GM10248 (cell line): ENCODE results near the gene POLR3F.
"Not testable (repeated sequence)": the region's sequence is repeated elsewhere in the genome, so short reads cannot be mapped to it uniquely, and the experiment has no call there.

Experiments used
- CTCF ChIA-PET: fragments of 300-600 bp; sonication (Branson Sonifier 250); formaldehyde crosslinking; extraction: SDS; loops from one replicate; lab custom pipeline; 2021; ENCODE audit warnings: antibody characterized with exemption; lab: Yijun Ruan, JAX
- POLR2A ChIA-PET: fragments of 350-650 bp; sonication (Branson Sonifier 250); formaldehyde crosslinking; extraction: SDS; loops from one replicate; lab custom pipeline; 2020; ENCODE audit warnings: antibody characterized with exemption; lab: Yijun Ruan, JAX
- DNase-seq: peaks from one replicate; pipeline ENCODE4 v3.0.0; 2012; ENCODE audit errors: extremely low spot score
- TF ChIP-seq, protein P1 (sequence below): IDR thresholded peaks from 2 replicates; pipeline ENCODE4 v1.5.1; 2012; ENCODE audit warnings: mild to moderate bottlenecking, low read depth; ENCODE audit errors: extremely low read depth, missing control alignments, control extremely low read depth

POLR3F gene

DNA sequence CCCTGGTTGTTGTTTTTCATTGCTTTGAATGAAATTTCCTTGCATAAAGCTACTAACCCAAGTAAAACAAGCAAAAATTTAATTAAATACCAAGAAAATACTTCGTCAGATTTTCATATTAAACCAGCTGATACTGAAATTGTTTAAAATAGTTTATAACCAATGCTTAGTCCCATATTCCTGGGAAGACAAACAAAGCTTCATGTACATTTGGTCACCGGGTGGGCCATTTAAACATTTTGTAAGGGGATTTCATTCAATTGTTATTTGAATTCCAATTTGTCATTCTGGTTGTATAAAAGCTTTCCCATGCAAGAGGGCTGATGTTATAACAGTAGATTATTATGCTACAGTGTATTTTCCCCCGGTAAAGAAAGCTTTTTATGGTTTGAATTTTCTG is 30.4 kb downstream of the POLR3F start:
- POLR2A ChIA-PET = interaction anchor here (2.4 kb wide), 1 partner anchor 10 kb away, joined by 18 read pairs; the partner anchor contains the start of gene SEC23B
- no peak for DNase-seq
- TF ChIP-seq, protein P1, sequence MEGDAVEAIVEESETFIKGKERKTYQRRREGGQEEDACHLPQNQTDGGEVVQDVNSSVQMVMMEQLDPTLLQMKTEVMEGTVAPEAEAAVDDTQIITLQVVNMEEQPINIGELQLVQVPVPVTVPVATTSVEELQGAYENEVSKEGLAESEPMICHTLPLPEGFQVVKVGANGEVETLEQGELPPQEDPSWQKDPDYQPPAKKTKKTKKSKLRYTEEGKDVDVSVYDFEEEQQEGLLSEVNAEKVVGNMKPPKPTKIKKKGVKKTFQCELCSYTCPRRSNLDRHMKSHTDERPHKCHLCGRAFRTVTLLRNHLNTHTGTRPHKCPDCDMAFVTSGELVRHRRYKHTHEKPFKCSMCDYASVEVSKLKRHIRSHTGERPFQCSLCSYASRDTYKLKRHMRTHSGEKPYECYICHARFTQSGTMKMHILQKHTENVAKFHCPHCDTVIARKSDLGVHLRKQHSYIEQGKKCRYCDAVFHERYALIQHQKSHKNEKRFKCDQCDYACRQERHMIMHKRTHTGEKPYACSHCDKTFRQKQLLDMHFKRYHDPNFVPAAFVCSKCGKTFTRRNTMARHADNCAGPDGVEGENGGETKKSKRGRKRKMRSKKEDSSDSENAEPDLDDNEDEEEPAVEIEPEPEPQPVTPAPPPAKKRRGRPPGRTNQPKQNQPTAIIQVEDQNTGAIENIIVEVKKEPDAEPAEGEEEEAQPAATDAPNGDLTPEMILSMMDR = no peak
- CTCF ChIA-PET = interaction anchor here (1.1 to 3.3 kb wide), 3 partner anchors 10 to 44 kb away, joined by 3 to 35 read pairs (median 9); partner anchors contain the start of gene SEC23B

GRCh38 chr20:18501672-18502071 is 34.5 kb downstream of the POLR3F start:
- POLR2A ChIA-PET, DNase-seq: not testable (repeated sequence)
- CTCF ChIA-PET = interaction anchor here (1.0 kb wide), 1 partner anchor 33 kb away, joined by 3 read pairs; no protein-coding TSS in a partner anchor

GRCh38 chr20:18504479-18505060 is 37.4 kb downstream of the POLR3F start:
- TF ChIP-seq, protein P1 = no peak
- ChIA-PET CTCF (interaction anchor here (1.0 to 5.4 kb wide), 3 partner anchors 7 to 39 kb away, joined by 3 to 35 read pairs (median 5); partner anchors contain the start of gene RBBP9), POLR2A (no interaction called here)
- no peak for DNase-seq

GRCh38 chr20:18506744-18507143 is 39.6 kb downstream of the POLR3F start:
- no peak for DNase-seq
- POLR2A ChIA-PET = interaction anchor here (1.0 to 2.2 kb wide), 5 partner anchors 9 to 94 kb away, joined by 5 to 18 read pairs (median 6); partner anchors contain the start of genes DZANK1, POLR3F and RBBP9
- CTCF ChIA-PET = interaction anchor here (1.2 to 5.4 kb wide), 5 partner anchors 10 to 94 kb away, joined by 3 to 35 read pairs (median 4); partner anchors contain the start of gene RBBP9
- TF ChIP-seq, protein P1 = no peak

DNA sequence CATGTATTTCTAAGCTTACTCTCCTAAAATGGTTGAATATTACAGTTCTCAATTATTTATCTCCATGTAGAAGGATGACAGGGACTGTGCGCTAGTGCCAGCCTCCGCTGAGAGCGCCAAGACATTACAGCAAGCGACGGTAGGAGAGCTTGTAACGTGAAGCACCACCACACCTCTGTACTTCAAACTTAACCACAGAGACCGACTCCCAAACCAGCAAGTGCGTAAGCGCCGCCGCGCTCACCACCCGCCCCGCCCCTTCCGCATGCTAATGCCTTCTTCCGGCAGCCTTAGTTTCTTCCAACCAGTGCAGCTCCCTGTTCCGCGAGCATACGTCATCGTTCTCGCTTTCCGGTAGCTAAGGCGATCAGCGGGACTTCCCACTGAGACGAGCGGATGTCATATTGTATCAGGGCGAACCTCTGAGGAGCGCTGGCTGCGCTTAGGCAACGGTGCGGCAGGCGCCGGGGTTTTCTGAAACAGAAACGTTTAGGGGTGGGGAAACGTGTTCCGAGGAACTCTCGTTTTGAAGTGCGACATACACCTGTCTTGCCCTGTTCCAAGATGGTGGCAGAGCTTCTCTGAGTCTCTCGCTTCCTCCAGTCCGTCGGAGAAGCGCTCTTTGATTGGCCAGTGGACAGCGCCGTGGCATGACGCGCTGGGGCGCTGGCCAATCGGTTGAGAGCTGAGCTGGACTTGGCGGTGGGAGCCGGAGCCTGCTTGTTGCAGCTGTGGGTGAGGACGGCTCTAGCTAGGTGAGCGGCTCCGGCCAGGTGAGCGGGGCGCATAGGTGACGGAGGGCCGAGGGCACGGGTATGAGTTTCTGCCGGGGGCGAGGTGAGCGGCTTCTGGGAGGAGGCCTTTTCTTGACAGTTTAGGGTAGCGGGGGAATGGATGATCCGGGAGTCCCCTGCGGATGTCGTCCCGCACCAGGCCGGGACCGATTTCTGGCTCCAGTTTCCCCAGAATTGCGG is 40.3 kb downstream of the POLR3F start, which contains the start of gene SEC23B:
SEC23B (plus strand) TSS at position 723 of the 974 bp plus-strand sequence. CDS start 2,896 bp downstream, outside the sequence.
- ChIA-PET POLR2A (interaction anchor here (0.7 to 2.2 kb wide), 7 partner anchors 8 to 825 kb away, joined by 3 to 18 read pairs (median 5); partner anchors contain the start of genes DZANK1, POLR3F, RBBP9 and RRBP1), CTCF (interaction anchor here (1.1 to 5.4 kb wide), 6 partner anchors 10 to 94 kb away, joined by 3 to 35 read pairs (median 4); partner anchors contain the start of gene RBBP9)
- DNase-seq = peak; percentile 95
- TF ChIP-seq, protein P1 = no peak

GRCh38 chr20:18511571-18511970 is 44.4 kb downstream of the POLR3F start:
- POLR2A ChIA-PET = no interaction called here
- DNase-seq = no peak
- TF ChIP-seq, protein P1 = no peak

More at GRCh38 chr20:18511571-18511970, 44.4 kb downstream of the POLR3F start:
- CTCF ChIA-PET = no interaction called here
